CD4-positive, alpha-beta T cell treated with Interleukin-1 beta for 1 hour (primary cell): ENCODE measurements around the gene TMEM131.
"Not testable (repeated sequence)": the region's sequence is repeated elsewhere in the genome, so short reads cannot be mapped to it uniquely, and the experiment has no call there.

ENCODE experiments used
- DNase-seq, 2 donors: peaks; one replicate each; pipeline ENCODE4 v3.0.0-alpha.2; 2020 to 2022

TMEM131 gene

DNA sequence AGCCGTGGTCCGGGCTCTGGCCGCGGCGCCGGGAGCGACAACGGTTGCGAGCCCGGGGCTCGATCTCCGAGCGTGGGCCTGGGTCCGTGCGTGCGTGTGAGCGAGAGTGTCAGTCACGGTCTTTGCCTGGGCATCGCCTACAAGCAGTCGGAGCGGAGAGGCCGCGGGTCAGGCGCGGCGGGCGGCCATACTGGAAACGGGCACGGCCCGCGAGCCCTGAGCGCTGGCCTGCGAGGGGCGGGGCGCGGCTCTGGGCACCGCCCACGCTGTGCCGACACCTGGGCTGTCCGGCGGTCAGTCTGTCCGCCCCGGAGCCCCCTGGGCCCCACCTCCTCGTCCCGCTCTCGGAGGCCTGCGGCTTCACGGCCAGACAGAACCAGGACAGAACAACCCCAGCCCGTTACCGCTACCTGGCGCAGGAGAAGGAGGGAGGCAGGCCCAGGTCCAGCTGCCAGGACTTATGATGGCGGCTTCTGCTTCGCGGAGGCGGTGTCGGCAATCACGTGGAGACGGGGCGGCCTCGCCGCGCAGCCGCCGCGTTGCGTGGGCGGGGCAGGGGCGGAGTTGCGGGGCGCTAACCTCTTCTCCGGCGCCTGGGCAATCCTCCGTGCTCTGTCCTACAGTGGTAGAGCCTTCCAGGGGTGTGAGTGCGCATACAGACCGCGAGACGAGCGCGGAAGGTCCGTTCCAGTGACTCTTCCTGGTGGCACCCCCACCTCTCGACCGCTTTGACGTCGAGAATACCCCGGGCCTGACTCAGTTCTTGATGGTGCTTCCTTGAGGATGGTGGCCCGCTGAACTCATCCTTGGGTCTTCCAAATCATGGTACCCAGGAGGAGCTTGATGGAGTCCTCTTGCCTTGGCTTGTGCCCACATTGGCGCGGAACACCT, at the start of gene TMEM131:
Gene TMEM131 (minus strand): TSS at position 215 of the 891 bp plus-strand sequence. CDS start 286 bp downstream, outside the sequence.
- peak; percentile 94 for DNase-seq

GRCh38 chr2:98044730-98045129, 49.0 kb upstream of the TMEM131 start:
- DNase-seq = not testable (repeated sequence)

GRCh38 chr2:98043101-98043500, 47.4 kb upstream of the TMEM131 start:
- DNase-seq = no peak

GRCh38 chr2:98040331-98040939, 44.7 kb upstream of the TMEM131 start:
- no peak for DNase-seq

GRCh38 chr2:98039085-98039756, 43.5 kb upstream of the TMEM131 start:
- peak in 1 of 2 donors; percentile 36 for DNase-seq

DNA sequence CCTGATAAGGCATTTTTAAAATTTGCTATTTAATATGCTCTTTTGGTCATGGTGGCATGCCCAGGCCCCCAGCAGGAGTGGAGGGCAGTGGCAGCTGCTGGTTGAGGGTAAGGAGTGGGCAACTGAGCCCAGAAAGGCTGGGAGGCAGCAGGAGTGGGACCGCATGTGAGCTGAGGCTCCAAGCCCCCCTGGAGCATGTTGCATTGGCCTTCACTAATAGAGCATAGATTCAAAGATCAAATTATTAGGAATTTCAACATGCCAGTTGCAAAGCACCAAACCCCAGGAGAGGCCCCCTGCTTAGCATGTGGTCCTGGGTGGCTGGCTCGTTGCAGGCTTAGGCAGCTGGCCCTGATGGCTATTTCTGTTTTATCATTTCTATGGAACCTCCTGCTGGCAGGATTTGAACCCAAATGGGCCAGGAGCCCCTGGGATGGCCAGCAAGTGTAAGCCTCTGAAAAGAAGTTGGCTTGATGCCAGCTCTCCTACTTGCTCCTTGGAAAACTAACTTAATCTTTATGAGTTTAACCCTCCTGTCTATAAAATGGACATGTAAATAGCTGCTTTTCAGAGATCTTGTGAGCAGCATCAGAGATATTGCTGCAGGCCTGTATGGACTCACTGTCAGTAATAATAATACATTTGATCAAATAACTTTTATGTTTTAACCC, 42.1 kb upstream of the TMEM131 start:
- DNase-seq = no peak

DNA sequence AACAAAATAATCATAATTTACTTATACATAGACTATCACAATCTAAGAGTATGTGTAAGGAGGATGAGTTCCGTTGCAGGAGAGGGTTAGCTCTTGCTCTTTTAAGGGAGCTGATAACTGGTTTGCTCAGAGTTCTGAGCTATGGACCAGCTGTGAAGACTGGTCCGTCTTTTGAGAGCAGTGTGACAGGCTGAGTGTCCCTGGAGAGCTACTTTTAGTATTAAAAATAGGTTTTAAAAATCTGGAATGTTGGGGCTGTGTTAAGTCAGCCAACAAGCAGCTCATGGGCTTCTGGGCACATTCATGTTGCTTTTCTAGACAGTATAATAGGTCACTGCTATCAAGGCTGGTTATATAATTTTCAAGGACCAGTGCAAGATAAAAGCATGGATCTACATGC, 41.5 kb upstream of the TMEM131 start:
- DNase-seq = no peak

DNA sequence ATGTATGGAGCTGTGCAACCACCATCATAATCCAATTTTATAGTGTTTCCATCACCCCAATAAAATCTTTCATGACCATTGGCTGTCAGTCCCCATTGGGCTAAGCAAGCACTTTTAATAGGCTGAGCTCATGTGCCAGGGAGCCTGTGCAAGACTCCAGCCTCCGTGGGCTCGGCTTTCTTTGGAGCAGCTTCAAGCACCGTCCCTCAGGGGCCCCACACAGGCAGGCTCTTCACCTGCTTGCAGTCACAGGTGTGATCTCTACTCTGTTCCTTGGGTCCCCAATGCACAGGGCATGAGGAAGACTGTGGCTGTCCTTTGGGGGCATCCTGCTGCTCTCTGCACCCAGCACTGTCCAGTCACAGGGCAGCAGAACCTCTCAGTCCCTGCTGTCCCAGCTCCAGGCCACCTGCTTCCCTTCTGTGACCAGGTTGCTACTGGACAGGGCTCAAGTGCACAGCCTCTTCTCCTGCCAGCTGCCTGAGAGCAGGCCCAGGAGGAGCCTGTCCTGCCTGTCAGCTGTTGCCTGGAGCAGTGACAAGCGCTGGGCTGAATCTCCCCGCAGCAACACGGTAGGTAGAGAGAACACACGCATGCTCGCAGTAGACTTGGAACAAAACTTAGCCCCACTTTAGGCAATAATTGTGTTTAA, 40.7 kb upstream of the TMEM131 start:
- DNase-seq = no peak

- no peak for DNase-seq
Observed at GRCh38 chr2:98034745-98035144, 39.0 kb upstream of the TMEM131 start.

- DNase-seq = no peak
Observed at GRCh38 chr2:98032086-98032485, 36.3 kb upstream of the TMEM131 start.

- no peak for DNase-seq
Observed at GRCh38 chr2:98029718-98030222, 34.0 kb upstream of the TMEM131 start.

DNA sequence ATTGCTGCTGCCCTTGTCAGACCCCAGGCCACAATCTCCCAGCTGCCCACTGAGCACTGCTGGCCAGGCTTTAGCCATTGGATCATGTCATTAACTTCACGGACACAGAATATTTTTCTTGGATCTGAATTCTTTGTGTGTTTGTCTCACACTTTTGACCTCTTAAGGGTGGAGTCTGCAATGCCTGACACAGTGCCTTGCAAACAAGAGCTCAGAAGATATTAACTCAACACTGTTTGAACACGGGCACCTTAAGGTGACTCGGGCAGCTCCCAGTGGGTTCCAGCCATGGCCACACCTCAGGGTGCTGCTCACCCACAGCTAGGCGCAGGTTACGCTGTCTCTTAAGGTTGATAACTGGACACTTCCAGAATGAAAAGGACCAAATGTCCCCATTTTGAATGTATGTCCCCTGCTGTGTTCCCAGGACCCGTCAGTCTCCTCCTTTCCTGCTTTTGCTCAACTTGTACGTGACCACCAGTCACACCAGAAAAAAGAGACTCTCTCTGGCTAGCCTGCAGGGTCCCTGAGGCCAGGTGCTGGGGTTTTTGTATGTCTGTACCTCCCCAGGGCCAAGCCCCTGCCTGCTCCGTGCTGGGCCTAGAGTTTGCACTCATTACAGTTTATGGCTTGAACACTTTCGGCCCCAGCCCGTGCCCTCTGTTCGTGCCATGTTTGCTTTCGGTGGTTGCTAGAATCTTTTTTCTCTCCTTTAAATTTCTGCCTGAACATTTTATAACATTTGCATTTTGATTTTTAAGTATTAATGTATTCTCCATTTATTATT, 33.4 kb upstream of the TMEM131 start:
- no peak for DNase-seq

DNA sequence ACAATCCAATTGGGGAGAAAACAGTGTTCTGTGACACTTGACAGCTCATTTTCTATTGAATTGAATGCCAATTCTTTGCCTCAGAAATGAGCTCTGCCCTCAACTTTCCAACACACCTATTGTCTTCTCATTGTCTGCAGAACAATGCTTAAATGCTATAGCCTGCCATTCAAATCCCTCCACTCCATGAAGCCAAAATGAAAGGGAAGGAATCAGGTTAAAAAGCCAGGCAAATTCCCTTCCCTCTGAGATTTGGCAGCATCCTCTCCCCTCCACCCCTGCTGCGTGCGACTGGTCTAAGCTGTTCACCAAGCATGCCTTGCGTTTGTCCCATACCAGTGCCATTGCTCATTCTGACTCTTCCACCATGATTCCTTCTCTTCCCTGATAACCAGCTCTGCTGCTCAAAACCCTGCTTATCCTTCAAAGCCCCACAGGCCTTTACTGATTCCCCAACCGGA, 32.4 kb upstream of the TMEM131 start:
- no peak for DNase-seq

DNA sequence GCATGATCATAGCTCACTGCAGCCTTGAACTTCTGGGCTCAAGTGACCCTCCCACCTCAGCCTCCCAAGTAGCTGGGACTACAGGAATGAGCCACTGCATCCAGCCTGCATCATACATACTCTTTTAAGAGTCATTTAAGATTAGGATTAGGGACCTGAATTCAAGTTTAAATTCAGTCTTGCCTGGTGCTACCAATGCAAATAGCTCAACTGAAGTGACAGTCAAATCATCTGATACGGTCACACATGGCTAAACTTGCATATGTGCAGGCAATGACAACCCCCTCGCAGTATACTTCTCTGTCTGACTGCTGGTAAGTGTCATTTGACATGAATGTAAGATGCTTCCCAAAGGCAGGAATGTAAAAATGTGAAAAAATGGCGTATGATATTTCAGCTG, 31.8 kb upstream of the TMEM131 start:
- no peak for DNase-seq

- DNase-seq = peak; percentile 22 to 39
Observed at GRCh38 chr2:98026927-98027522, 31.3 kb upstream of the TMEM131 start.

DNA sequence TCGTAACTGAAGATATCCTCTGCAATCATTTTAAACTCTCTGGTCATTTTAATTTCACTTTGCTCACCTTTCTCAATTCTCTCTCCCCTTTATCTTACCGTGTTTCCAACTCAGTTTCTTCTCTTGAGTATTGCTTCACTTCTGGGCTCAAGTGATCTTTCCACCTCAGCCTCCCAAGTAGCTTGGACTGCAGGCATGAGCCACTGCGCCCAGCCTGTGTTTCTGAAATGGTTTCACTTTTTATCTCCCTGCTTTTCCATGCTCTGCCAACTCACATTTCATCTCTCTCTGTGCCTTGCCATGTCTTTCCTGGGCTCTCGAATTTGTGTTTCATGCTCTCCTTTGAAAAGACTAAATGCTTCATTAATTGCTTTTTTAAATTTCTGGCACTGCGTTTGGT, 30.5 kb upstream of the TMEM131 start:
- no peak for DNase-seq

DNA sequence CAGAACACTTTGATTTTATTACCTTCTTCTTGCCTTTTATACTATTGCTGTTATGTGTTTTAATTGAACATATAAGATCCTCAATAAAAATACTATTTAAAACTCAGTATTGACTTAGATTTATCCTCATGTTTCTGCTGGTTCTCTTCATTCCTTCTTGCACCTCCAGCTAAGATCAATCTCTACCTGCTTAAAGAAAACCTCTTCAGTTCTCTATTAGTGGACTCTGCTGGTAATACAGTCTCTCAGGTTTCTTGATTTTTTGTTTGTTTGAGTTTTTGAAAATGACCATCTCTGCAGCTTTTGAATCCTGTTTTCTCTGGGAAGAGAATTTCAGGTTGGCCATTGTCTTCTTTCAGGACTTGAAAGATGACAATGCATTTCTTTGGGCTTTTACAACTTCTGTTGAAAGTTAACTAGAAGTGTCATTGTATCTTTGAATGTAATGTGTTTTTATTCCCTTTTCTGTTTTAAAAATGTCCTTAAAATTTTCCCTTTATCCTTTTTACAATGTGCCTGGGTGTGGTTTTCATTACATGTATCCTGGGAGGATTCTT, 29.8 kb upstream of the TMEM131 start:
- DNase-seq = no peak

- not testable (repeated sequence) for DNase-seq
Observed at GRCh38 chr2:98022067-98022466, 26.3 kb upstream of the TMEM131 start.

- DNase-seq = no peak
Observed at GRCh38 chr2:98020992-98021713, 25.4 kb upstream of the TMEM131 start.

- no peak for DNase-seq
Observed at GRCh38 chr2:98020516-98020915, 24.8 kb upstream of the TMEM131 start.
